Smooth muscle cell (in vitro differentiated cells): ENCODE results near the gene ZDHHC15. TPM values are rescaled to one million over a fixed set of nuclear protein-coding genes. Genes with fewer than 3 reads are reported as not detected.
"Not testable (repeated sequence)": the region's sequence is repeated elsewhere in the genome, so short reads cannot be mapped to it uniquely, and the experiment has no call there.

Experiments
- DNase-seq: peaks from one replicate; lab custom pipeline; 2025; ENCODE audit not compliant: unreplicated experiment; lab: John Stamatoyannopoulos, UW
- H2AFZ ChIP-seq: fragments of 200-600 bp; sonication (generic); 2 replicates; pipeline ENCODE4 v1.6.0; 2016; ENCODE audit warnings: antibody characterized with exemption, low read depth, mild to moderate bottlenecking
- H3F3A ChIP-seq: fragments of 200-600 bp; sonication (generic); 2 replicates; pipeline ENCODE4 v1.6.0; 2017; ENCODE audit warnings: antibody characterized with exemption, low read depth
- H3K27ac ChIP-seq: fragments of 200-600 bp; sonication (generic); 2 replicates; pipeline ENCODE4 v1.5.1; 2016; ENCODE audit warnings: low read depth, mild to moderate bottlenecking
- H3K27me3 ChIP-seq: fragments of 200-600 bp; sonication (generic); 2 replicates; pipeline ENCODE4 v1.6.1; 2016; ENCODE audit warnings: low read depth, mild to moderate bottlenecking
- H3K36me3 ChIP-seq: fragments of 200-600 bp; sonication (generic); 2 replicates; pipeline ENCODE4 v1.5.1; 2016; ENCODE audit warnings: low read depth
- H3K4me1 ChIP-seq: fragments of 200-600 bp; sonication (generic); 2 replicates; pipeline ENCODE4 v1.5.1; 2016; ENCODE audit warnings: low read depth
- H3K4me2 ChIP-seq: fragments of 200-600 bp; sonication (generic); 2 replicates; pipeline ENCODE4 v1.6.0; 2016; ENCODE audit warnings: mild to moderate bottlenecking
- H3K4me3 ChIP-seq: fragments of 200-600 bp; sonication (generic); 2 replicates; pipeline ENCODE4 v1.5.1; 2016; ENCODE audit warnings: mild to moderate bottlenecking
- H3K79me2 ChIP-seq: fragments of 200-600 bp; sonication (generic); 2 replicates; pipeline ENCODE4 v1.6.0; 2016; ENCODE audit warnings: low read depth, mild to moderate bottlenecking
- H3K9ac ChIP-seq: fragments of 200-600 bp; sonication (generic); 2 replicates; pipeline ENCODE4 v1.6.0; 2016; ENCODE audit warnings: low read depth
- H3K9me3 ChIP-seq: fragments of 200-600 bp; sonication (generic); replicated peaks from 2 replicates; pipeline ENCODE4 v1.5.1; 2016; ENCODE audit warnings: low read depth
- H4K20me1 ChIP-seq: fragments of 200-600 bp; sonication (generic); 2 replicates; pipeline ENCODE4 v1.6.0; 2016; ENCODE audit warnings: low read depth
- CTCF ChIP-seq: fragments of 200-600 bp; sonication (generic); IDR thresholded peaks from 2 replicates; pipeline ENCODE4 v1.5.1; 2017; ENCODE audit warnings: borderline replicate concordance, mild to moderate bottlenecking, antibody characterized with exemption; ENCODE audit not compliant: insufficient read depth, poor library complexity, severe bottlenecking
- WGBS: methylation state at CpG from one replicate; pipeline ENCODE4 v1.1.7; 2016; ENCODE audit warnings: low lambda C conversion rate; 5-methylcytosine and 5-hydroxymethylcytosine counted together
- polyA plus RNA-seq: library from polyadenylated mRNA; unstranded; fragments of >200 nt; fragmentation: Nextera tagmentation; extraction: Ambion mirVana; gene quantifications from 2 replicates; pipeline ENCODE4 v1.2.1, GENCODE V29; 2016
- total RNA-seq: library from RNA; depleted of rRNA; stranded (reverse); fragments of >200 nt; gene quantifications from 2 replicates; pipeline ENCODE4 v1.2.3, GENCODE V29; 2014

The ZDHHC15 gene
- total RNA-seq = 0.13 TPM in 1 of 2 replicates, not detected in the other
- not detected in 2 replicates for polyA plus RNA-seq

GRCh38 chrX:75522565-75523431 is at the start of gene ZDHHC15:
ZDHHC15 (minus strand) TSS chrX:75523037; CDS start chrX:75523024, 13 bp downstream.
- no peak for DNase-seq
- H3K4me1 ChIP-seq = no peaks in the 10 kb centered on the region
- WGBS = 45% methylated on average over 45 of the region's 45 CpGs
- TF ChIP-seq CTCF = no peak
- no peak within 1 kb of the TSS for H3K27ac ChIP-seq
- no peaks in the 10 kb centered on the region for H3K36me3 ChIP-seq
- no peaks in the 10 kb centered on the region for H3K27me3 ChIP-seq
- no peaks in the 10 kb centered on the region for H3K79me2 ChIP-seq
- peak within 1 kb of the TSS; percentile 40 for H3K4me3 ChIP-seq
- peak within 1 kb of the TSS; percentile 82 for H3K4me2 ChIP-seq
- no peaks in the 10 kb centered on the region for H4K20me1 ChIP-seq
- H3K9me3 ChIP-seq = no peaks in the 10 kb centered on the region
- H3K9ac ChIP-seq = no peak within 1 kb of the TSS
- no peaks in the 10 kb centered on the region for H3F3A ChIP-seq
- H2AFZ ChIP-seq = peak within 1 kb of the TSS; percentile 42

GRCh38 chrX:75560544-75560943 is 37.7 kb upstream of the ZDHHC15 start:
- not testable (repeated sequence) for H3K36me3 ChIP-seq, H3F3A ChIP-seq, H4K20me1 ChIP-seq, H3K27me3 ChIP-seq, H3K4me1 ChIP-seq, H2AFZ ChIP-seq, H3K9me3 ChIP-seq, H3K4me3 ChIP-seq, H3K79me2 ChIP-seq, H3K27ac ChIP-seq, H3K4me2 ChIP-seq, DNase-seq, H3K9ac ChIP-seq
- whole genome bisulfite sequencing = 93% methylated on average over 18 of the region's 18 CpGs

- H4K20me1 ChIP-seq = no peaks in the 10 kb centered on the region
- no peak overlapping the region for H3K4me2 ChIP-seq
- H3K79me2 ChIP-seq = no peaks in the 10 kb centered on the region
- H3K36me3 ChIP-seq = no peaks in the 10 kb centered on the region
- no peak overlapping the region for H3K4me3 ChIP-seq
- H3K4me1 ChIP-seq = no peaks in the 10 kb centered on the region
- no peak for TF ChIP-seq CTCF
- H3F3A ChIP-seq = no peaks in the 10 kb centered on the region
- H3K27me3 ChIP-seq = no peaks in the 10 kb centered on the region
- no peak overlapping the region for H2AFZ ChIP-seq
- no peaks in the 10 kb centered on the region for H3K9me3 ChIP-seq
- H3K9ac ChIP-seq = no peak overlapping the region
- no peak for DNase-seq
- H3K27ac ChIP-seq = no peak overlapping the region
- 60% methylated on average over 3 of the region's 3 CpGs for WGBS
Observed at GRCh38 chrX:75547783-75548182, 24.9 kb upstream of the ZDHHC15 start.

GRCh38 chrX:75546724-75547511 is 24.1 kb upstream of the ZDHHC15 start:
- no peak for DNase-seq
- no peak overlapping the region for H3K4me2 ChIP-seq
- H4K20me1 ChIP-seq = no peaks in the 10 kb centered on the region
- TF ChIP-seq CTCF = no peak
- H3K4me3 ChIP-seq = no peak overlapping the region
- 93% methylated on average over 2 of the region's 2 CpGs for WGBS
- no peaks in the 10 kb centered on the region for H3K4me1 ChIP-seq
- H3K9me3 ChIP-seq = no peaks in the 10 kb centered on the region
- no peaks in the 10 kb centered on the region for H3K27me3 ChIP-seq
- H2AFZ ChIP-seq = no peak overlapping the region
- H3K36me3 ChIP-seq = no peaks in the 10 kb centered on the region
- H3F3A ChIP-seq = no peaks in the 10 kb centered on the region
- no peak overlapping the region for H3K27ac ChIP-seq
- no peak overlapping the region for H3K9ac ChIP-seq
- no peaks in the 10 kb centered on the region for H3K79me2 ChIP-seq
